ENCODE measurements around the gene SKP1. TPM values are rescaled to one million over a fixed set of nuclear protein-coding genes. Genes with fewer than 3 reads are reported as not detected.

The SKP1 gene
- total and polyA plus RNA-seq, 5 donors from 2014 or later = 310 to 1,272 (median 1,236) TPM

- Histone ChIP-seq H3K4me3 (ENCODE audit: low read depth, low read length) (peak overlapping the region; percentile 94), H3K27ac (ENCODE audit: insufficient read depth, low read length, poor library complexity, severe bottlenecking) (peak overlapping the region; percentile 72), H3K36me3 (ENCODE audit: control insufficient read depth, insufficient read depth, low read length) (peaks cover 35% of the 10 kb centered on the region), H3K4me1 (ENCODE audit: control insufficient read depth, insufficient read depth, low read length, poor library complexity, severe bottlenecking) (peaks cover 87% of the 10 kb centered on the region), H3K27me3 (ENCODE audit: control insufficient read depth, insufficient read depth, low read length) (peaks cover 2% of the 10 kb centered on the region), H3K9me3 (ENCODE audit: control insufficient read depth in 2 of 2, low read length in 2 of 2) (no peaks in the 10 kb centered on the region)
- H3K9me3 Mint-ChIP-seq = peaks cover 0 to 2% (median 0%) of the 10 kb centered on the region in 7 donors
- peak; percentile 65 to 75 (median 67) for DNase-seq
- H3K27me3 Mint-ChIP-seq = peaks cover 28% of the 10 kb centered on the region
- H3K36me3 Mint-ChIP-seq = peaks cover 40% of the 10 kb centered on the region
- ATAC-seq (ENCODE audit: low read depth in 2 of 2) = peak; percentile 44 to 49
- peak overlapping the region; percentile 82 to 100 (median 83) for H3K27ac Mint-ChIP-seq
- H3K4me3 Mint-ChIP-seq = peak overlapping the region; percentile 83 to 97 (median 92)
- H3K4me1 Mint-ChIP-seq = peaks cover 4 to 77% (median 43%) of the 10 kb centered on the region in 4 donors
These were observed 61.6 kb downstream of the SKP1 start for GRCh38 chr5:134114886-134115805.

- H3K4me3 ChIP-seq (ENCODE audit: low read depth, low read length) = peak within 1 kb of the TSS; percentile 94
These were observed 62.6 kb downstream of the SKP1 start, which contains the start of gene TCF7 for GRCh38 chr5:134113902-134114875. TCF7 (plus strand) TSS chr5:134114681; CDS start chr5:134114907, 226 bp downstream.

GRCh38 chr5:134113363-134113889 is 63.3 kb downstream of the SKP1 start:
- Histone ChIP-seq H3K27ac (ENCODE audit: insufficient read depth, low read length, poor library complexity, severe bottlenecking) (peak overlapping the region; percentile 70), H3K4me3 (ENCODE audit: low read depth, low read length) (peak overlapping the region; percentile 77), H3K27me3 (ENCODE audit: control insufficient read depth, insufficient read depth, low read length) (peaks cover 2% of the 10 kb centered on the region), H3K4me1 (ENCODE audit: control insufficient read depth, insufficient read depth, low read length, poor library complexity, severe bottlenecking) (peaks cover 70% of the 10 kb centered on the region), H3K9me3 (ENCODE audit: control insufficient read depth in 2 of 2, low read length in 2 of 2) (no peaks in the 10 kb centered on the region), H3K36me3 (ENCODE audit: control insufficient read depth, insufficient read depth, low read length) (peaks cover 19% of the 10 kb centered on the region)
- H3K27ac Mint-ChIP-seq = peak overlapping the region; percentile 93 to 95 (median 95)
- no peak for ATAC-seq (ENCODE audit: low read depth in 2 of 2)
- no peak for DNase-seq
- peaks cover 4 to 71% (median 30%) of the 10 kb centered on the region in 4 donors for H3K4me1 Mint-ChIP-seq
- peaks cover 0 to 2% (median 0%) of the 10 kb centered on the region in 7 donors for H3K9me3 Mint-ChIP-seq
- peaks cover 24% of the 10 kb centered on the region for H3K36me3 Mint-ChIP-seq
- H3K27me3 Mint-ChIP-seq = peaks cover 23% of the 10 kb centered on the region
- peak overlapping the region; percentile 95 to 96 (median 95) for H3K4me3 Mint-ChIP-seq

More at GRCh38 chr5:134113902-134114875, 62.6 kb downstream of the SKP1 start, which contains the start of gene TCF7:
- DNase-seq = peak; percentile 75 to 83 (median 79)
- ATAC-seq (ENCODE audit: low read depth in 2 of 2) = peak; percentile 71 to 72
- H3K36me3 Mint-ChIP-seq = peaks cover 31% of the 10 kb centered on the region
- H3K4me1 ChIP-seq (ENCODE audit: control insufficient read depth, insufficient read depth, low read length, poor library complexity, severe bottlenecking) = peaks cover 78% of the 10 kb centered on the region
- peaks cover 4 to 71% (median 35%) of the 10 kb centered on the region in 4 donors for H3K4me1 Mint-ChIP-seq
- peaks cover 0 to 2% (median 0%) of the 10 kb centered on the region in 7 donors for H3K9me3 Mint-ChIP-seq
- H3K4me3 Mint-ChIP-seq = peak within 1 kb of the TSS; percentile 95 to 97 (median 96)
- peaks cover 25% of the 10 kb centered on the region for H3K36me3 ChIP-seq (ENCODE audit: control insufficient read depth, insufficient read depth, low read length)
- peak within 1 kb of the TSS; percentile 95 to 100 (median 95) for H3K27ac Mint-ChIP-seq
- H3K27me3 ChIP-seq (ENCODE audit: control insufficient read depth, insufficient read depth, low read length) = peaks cover 2% of the 10 kb centered on the region
- H3K9me3 ChIP-seq (ENCODE audit: control insufficient read depth in 2 of 2, low read length in 2 of 2) = no peaks in the 10 kb centered on the region
- H3K27ac ChIP-seq (ENCODE audit: insufficient read depth, low read length, poor library complexity, severe bottlenecking) = peak within 1 kb of the TSS; percentile 72
- H3K27me3 Mint-ChIP-seq = peaks cover 28% of the 10 kb centered on the region

GRCh38 chr5:134112726-134113362 is 63.9 kb downstream of the SKP1 start:
- peaks cover 2% of the 10 kb centered on the region for H3K27me3 ChIP-seq (ENCODE audit: control insufficient read depth, insufficient read depth, low read length)
- H3K4me3 ChIP-seq (ENCODE audit: low read depth, low read length) = peak overlapping the region; percentile 23
- H3K36me3 ChIP-seq (ENCODE audit: control insufficient read depth, insufficient read depth, low read length) = peaks cover 15% of the 10 kb centered on the region
- Mint-ChIP-seq H3K27ac (peak overlapping the region in 2 of 3 donors; percentile 27 to 95), H3K27me3 (peaks cover 19% of the 10 kb centered on the region), H3K9me3 (peaks cover 0 to 2% (median 0%) of the 10 kb centered on the region in 7 donors), H3K36me3 (peaks cover 21% of the 10 kb centered on the region), H3K4me1 (peaks cover 3 to 75% (median 28%) of the 10 kb centered on the region in 4 donors), H3K4me3 (peak overlapping the region; percentile 64 to 95 (median 88))
- no peak overlapping the region for H3K27ac ChIP-seq (ENCODE audit: insufficient read depth, low read length, poor library complexity, severe bottlenecking)
- no peak for ATAC-seq (ENCODE audit: low read depth in 2 of 2)
- no peak for DNase-seq
- peaks cover 65% of the 10 kb centered on the region for H3K4me1 ChIP-seq (ENCODE audit: control insufficient read depth, insufficient read depth, low read length, poor library complexity, severe bottlenecking)
- H3K9me3 ChIP-seq (ENCODE audit: control insufficient read depth in 2 of 2, low read length in 2 of 2) = no peaks in the 10 kb centered on the region

- Histone ChIP-seq H3K27ac (ENCODE audit: insufficient read depth, low read length, poor library complexity, severe bottlenecking) (peak overlapping the region; percentile 10), H3K4me3 (ENCODE audit: low read depth, low read length) (peak overlapping the region; percentile 23), H3K9me3 (ENCODE audit: control insufficient read depth in 2 of 2, low read length in 2 of 2) (no peaks in the 10 kb centered on the region), H3K4me1 (ENCODE audit: control insufficient read depth, insufficient read depth, low read length, poor library complexity, severe bottlenecking) (peaks cover 58% of the 10 kb centered on the region), H3K36me3 (ENCODE audit: control insufficient read depth, insufficient read depth, low read length) (peaks cover 8% of the 10 kb centered on the region), H3K27me3 (ENCODE audit: control insufficient read depth, insufficient read depth, low read length) (peaks cover 2% of the 10 kb centered on the region)
- Mint-ChIP-seq H3K4me1 (peaks cover 0 to 75% (median 27%) of the 10 kb centered on the region in 4 donors), H3K27me3 (peaks cover 19% of the 10 kb centered on the region), H3K9me3 (no peaks in the 10 kb centered on the region), H3K4me3 (peak overlapping the region; percentile 64 to 95 (median 88)), H3K27ac (peak overlapping the region; percentile 53 to 95 (median 54)), H3K36me3 (peaks cover 12% of the 10 kb centered on the region)
- peak in 2 of 3 donors; percentile 36 to 77 for DNase-seq
- peak; percentile 19 to 26 for ATAC-seq (ENCODE audit: low read depth in 2 of 2)
These were observed 64.8 kb downstream of the SKP1 start for GRCh38 chr5:134111741-134112647.

GRCh38 chr5:134110382-134110781 is 66.4 kb downstream of the SKP1 start:
- Mint-ChIP-seq H3K36me3 (no peaks in the 10 kb centered on the region), H3K4me3 (peak overlapping the region; percentile 8 to 52 (median 38)), H3K4me1 (peaks cover 1 to 79% (median 25%) of the 10 kb centered on the region in 4 donors), H3K27me3 (peaks cover 13% of the 10 kb centered on the region), H3K27ac (peak overlapping the region; percentile 51 to 95 (median 54)), H3K9me3 (no peaks in the 10 kb centered on the region)
- peaks cover 53% of the 10 kb centered on the region for H3K4me1 ChIP-seq (ENCODE audit: control insufficient read depth, insufficient read depth, low read length, poor library complexity, severe bottlenecking)
- H3K4me3 ChIP-seq (ENCODE audit: low read depth, low read length) = no peak overlapping the region
- ATAC-seq (ENCODE audit: low read depth in 2 of 2) (no peak), DNase-seq (no peak)
- H3K36me3 ChIP-seq (ENCODE audit: control insufficient read depth, insufficient read depth, low read length) = no peaks in the 10 kb centered on the region
- no peak overlapping the region for H3K27ac ChIP-seq (ENCODE audit: insufficient read depth, low read length, poor library complexity, severe bottlenecking)
- H3K27me3 ChIP-seq (ENCODE audit: control insufficient read depth, insufficient read depth, low read length) = peaks cover 2% of the 10 kb centered on the region
- no peaks in the 10 kb centered on the region for H3K9me3 ChIP-seq (ENCODE audit: control insufficient read depth in 2 of 2, low read length in 2 of 2)
